SK-N-MC (cell line): Measurements from ENCODE around the gene ALG12.

ENCODE experiments used
- EZH2 ChIP-seq: fragments of 200-600 bp; sonication (generic); IDR thresholded peaks from one replicate; pipeline ENCODE4 v1.6.1; 2017; ENCODE audit warnings: antibody characterized with exemption
- FOXP2 ChIP-seq: optimal IDR thresholded peaks from 2 replicates; pipeline ENCODE3; 2011; ENCODE audit warnings: mild to moderate bottlenecking, moderate library complexity; ENCODE audit not compliant: insufficient read depth; ENCODE audit errors: extremely low read length, control extremely low read depth
- POLR2AphosphoS5 ChIP-seq: IDR thresholded peaks from 2 replicates; pipeline ENCODE4 v1.6.1; 2012; ENCODE audit warnings: mild to moderate bottlenecking, low read depth, low read length, borderline replicate concordance

DNA sequence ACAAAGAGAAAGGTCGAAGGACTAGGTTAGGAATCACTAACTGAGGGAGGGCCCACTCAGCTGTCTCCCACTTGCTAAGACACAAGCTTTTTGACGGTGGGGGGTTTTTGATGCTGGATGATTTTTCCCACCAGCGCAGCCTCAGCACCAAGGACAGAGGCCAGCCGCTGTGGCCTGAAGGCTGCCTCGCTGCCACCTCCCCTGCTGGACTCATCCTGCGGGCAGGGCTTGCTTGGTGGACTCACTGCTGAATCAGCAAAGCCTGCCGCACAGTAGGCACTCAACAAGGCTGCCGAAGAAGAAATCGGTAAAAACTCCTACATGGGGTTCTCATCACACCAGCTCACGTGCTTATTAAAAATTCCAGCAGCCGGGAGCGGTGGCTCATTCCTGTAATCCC, 2.6 kb downstream of the ALG12 start:
- TF ChIP-seq POLR2AphosphoS5 (no peak), EZH2 (no peak), FOXP2 (no peak)
